HEK293 (cell line): ENCODE measurements around the gene COL17A1.

Experiments
- CTCF ChIA-PET: fragments of 350-600 bp; formaldehyde crosslinking; extraction: SDS; loops from one replicate; lab custom pipeline; 2021; ENCODE audit warnings: antibody characterized with exemption; lab: Yijun Ruan, JAX
- POLR2A ChIA-PET: fragments of 300-600 bp; formaldehyde crosslinking; extraction: SDS; loops from one replicate; lab custom pipeline; 2020; ENCODE audit warnings: antibody characterized with exemption, inconsistent platforms; lab: Yijun Ruan, JAX
- H3K27ac ChIP-seq: fragments of 200-500 bp; sonication (Bioruptor generic); 2 replicates; pipeline ENCODE4 v1.5.1; 2014; ENCODE audit warnings: low read depth, low read length, control low read depth, inconsistent platforms; ENCODE audit errors: extremely low read depth
- H3K36me3 ChIP-seq, 2 experiments: fragments of 200-500 bp in 1 of 2; sonication (Bioruptor generic) in 1 of 2; 1 replicate in 1 of 2; 2 replicates in 1 of 2; pipeline ENCODE4 v1.5.1; 2014 to 2017; ENCODE audit warnings: inconsistent platforms in 2 of 2, low read length in 2 of 2; ENCODE audit not compliant: control insufficient read depth in 2 of 2, insufficient read depth in 1 of 2
- H3K4me1 ChIP-seq: fragments of 200-500 bp; sonication (Bioruptor generic); 2 replicates; pipeline ENCODE4 v1.5.1; 2014; ENCODE audit warnings: mild to moderate bottlenecking, low read length, inconsistent platforms; ENCODE audit not compliant: control insufficient read depth, insufficient read depth
- H3K4me3 ChIP-seq: 2 replicates; pipeline ENCODE4 v1.5.1; 2011; ENCODE audit warnings: low read depth, mild to moderate bottlenecking, control low read depth, low read length, moderate library complexity
- H3K9me3 ChIP-seq: fragments of 200-500 bp; sonication (Bioruptor generic); 2 replicates; pipeline ENCODE4 v1.5.1; 2014; ENCODE audit warnings: low read depth, low read length, inconsistent platforms; ENCODE audit not compliant: control insufficient read depth, insufficient read depth
- GLI2 ChIP-seq: fragments of 450-650 bp; formaldehyde crosslinking; IDR thresholded peaks from 2 replicates; pipeline ENCODE4; 2017; ENCODE audit warnings: missing biosample characterization, missing genetic modification characterization, low read depth, borderline replicate concordance
- IKZF3 ChIP-seq: fragments of 450-650 bp; IDR thresholded peaks from 2 replicates; pipeline ENCODE4 v1.5.0; 2018; ENCODE audit warnings: missing biosample characterization, mild to moderate bottlenecking, missing genetic modification characterization, moderate library complexity
- KLF1 ChIP-seq: fragments of 450-650 bp; formaldehyde crosslinking; IDR thresholded peaks from 2 replicates; pipeline ENCODE4 v1.5.1; 2016; ENCODE audit warnings: missing biosample characterization, missing genetic modification characterization
- WT1 ChIP-seq: fragments of 450-650 bp; formaldehyde crosslinking; IDR thresholded peaks from 2 replicates; pipeline ENCODE4 v1.5.1; 2016; ENCODE audit warnings: missing biosample characterization, missing genetic modification characterization
- ZNF266 ChIP-seq: fragments of 450-650 bp; formaldehyde crosslinking; IDR thresholded peaks from 2 replicates; pipeline ENCODE4 v1.5.1; 2016; ENCODE audit warnings: missing biosample characterization, missing genetic modification characterization, low read depth
- ZNF311 ChIP-seq: fragments of 450-650 bp; formaldehyde crosslinking; IDR thresholded peaks from 2 replicates; pipeline ENCODE4 v1.5.1; 2017; ENCODE audit warnings: missing biosample characterization, missing genetic modification characterization, borderline replicate concordance
- ZNF426 ChIP-seq: fragments of 450-650 bp; formaldehyde crosslinking; IDR thresholded peaks from 2 replicates; pipeline ENCODE4 v1.5.1; 2017; ENCODE audit warnings: missing biosample characterization, missing genetic modification characterization, mild to moderate bottlenecking, inconsistent platforms, moderate library complexity
- ZNF433 ChIP-seq: fragments of 450-650 bp; formaldehyde crosslinking; IDR thresholded peaks from 2 replicates; pipeline ENCODE4 v1.5.1; 2016; ENCODE audit warnings: missing biosample characterization, missing genetic modification characterization, low read depth
- ZNF473 ChIP-seq: fragments of 450-650 bp; formaldehyde crosslinking; IDR thresholded peaks from 2 replicates; pipeline ENCODE4 v1.5.1; 2017; ENCODE audit warnings: missing biosample characterization, missing genetic modification characterization
- ZNF544 ChIP-seq: fragments of 450-650 bp; formaldehyde crosslinking; IDR thresholded peaks from 2 replicates; pipeline ENCODE4 v1.5.0; 2017; ENCODE audit warnings: missing biosample characterization, missing genetic modification characterization
- ZNF777 ChIP-seq: fragments of 450-650 bp; formaldehyde crosslinking; IDR thresholded peaks from 2 replicates; pipeline ENCODE4 v1.5.1; 2017; ENCODE audit warnings: missing biosample characterization, missing genetic modification characterization, borderline replicate concordance
- TF ChIP-seq, protein P1 (sequence below): fragments of 450-650 bp; formaldehyde crosslinking; IDR thresholded peaks from 2 replicates; pipeline ENCODE4 v1.5.1; 2017; ENCODE audit warnings: missing biosample characterization, missing genetic modification characterization
- TF ChIP-seq, protein P2 (sequence below): fragments of 450-650 bp; formaldehyde crosslinking; IDR thresholded peaks from 2 replicates; pipeline ENCODE4 v1.5.1; 2017; ENCODE audit warnings: missing biosample characterization, mild to moderate bottlenecking, missing genetic modification characterization, moderate library complexity
- TF ChIP-seq, protein P3 (sequence below): fragments of 450-650 bp; formaldehyde crosslinking; IDR thresholded peaks from 2 replicates; pipeline ENCODE4 v1.5.1; 2016; ENCODE audit warnings: missing biosample characterization, missing genetic modification characterization
- TF ChIP-seq, protein P4 (sequence below): fragments of 450-650 bp; formaldehyde crosslinking; IDR thresholded peaks from 2 replicates; pipeline ENCODE4 v1.5.1; 2017; ENCODE audit warnings: missing biosample characterization, missing genetic modification characterization
- TF ChIP-seq, protein P5 (sequence below): fragments of 450-650 bp; formaldehyde crosslinking; IDR thresholded peaks from 2 replicates; pipeline ENCODE4 v1.5.1; 2016; ENCODE audit warnings: missing biosample characterization, missing genetic modification characterization
- TF ChIP-seq, protein P6 (sequence below): fragments of 450-650 bp; formaldehyde crosslinking; IDR thresholded peaks from 2 replicates; pipeline ENCODE4 v1.5.1; 2016; ENCODE audit warnings: missing biosample characterization, missing genetic modification characterization

The COL17A1 gene

DNA sequence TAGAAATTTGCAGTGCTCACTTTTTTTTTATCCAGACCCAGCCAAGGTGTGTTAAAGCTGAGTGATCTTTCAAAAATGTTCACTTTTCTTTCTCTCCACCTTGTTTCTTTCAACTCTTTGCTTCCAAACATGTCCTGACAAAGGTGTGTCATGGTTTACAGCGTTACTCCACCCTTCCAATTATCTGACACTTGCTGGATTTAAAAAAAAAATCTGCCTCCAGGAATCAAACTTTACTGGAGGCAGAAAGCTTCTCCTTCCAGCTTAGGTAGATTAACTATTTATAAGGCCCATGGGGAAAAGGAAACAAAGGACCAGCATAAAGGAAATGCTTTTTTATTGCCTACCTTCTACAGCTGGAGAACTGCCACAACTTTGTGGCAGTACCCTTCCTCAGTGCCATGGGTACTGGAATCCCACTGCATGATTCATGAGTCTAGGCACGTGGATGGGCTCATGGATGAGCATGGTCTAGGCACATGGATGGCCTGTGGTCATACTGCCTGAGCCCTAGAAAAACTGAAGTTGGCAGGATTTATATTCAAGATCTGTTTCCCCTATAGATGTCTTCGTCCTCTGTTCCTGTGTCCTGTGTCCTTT lies at the start of gene COL17A1:
COL17A1 (minus strand) TSS at position 80 of the 600 bp plus-strand sequence. CDS start 5,207 bp downstream, outside the sequence.
- Histone ChIP-seq H3K4me3 (no peak within 1 kb of the TSS), H3K4me1 (peaks cover 9% of the 10 kb centered on the region; the same call in 1 of the 2 replicates), H3K27ac (no peak within 1 kb of the TSS), H3K9me3 (no peaks in the 10 kb centered on the region), H3K36me3 (no peaks in the 10 kb centered on the region)
- CTCF ChIA-PET, result no interaction called here
- 0 out of 2 replicates have a peak, but pooled peaks have one; percentile 20 for TF ChIP-seq KLF1 (tag by site-specific recombination)
- TF ChIP-seq, protein P1, sequence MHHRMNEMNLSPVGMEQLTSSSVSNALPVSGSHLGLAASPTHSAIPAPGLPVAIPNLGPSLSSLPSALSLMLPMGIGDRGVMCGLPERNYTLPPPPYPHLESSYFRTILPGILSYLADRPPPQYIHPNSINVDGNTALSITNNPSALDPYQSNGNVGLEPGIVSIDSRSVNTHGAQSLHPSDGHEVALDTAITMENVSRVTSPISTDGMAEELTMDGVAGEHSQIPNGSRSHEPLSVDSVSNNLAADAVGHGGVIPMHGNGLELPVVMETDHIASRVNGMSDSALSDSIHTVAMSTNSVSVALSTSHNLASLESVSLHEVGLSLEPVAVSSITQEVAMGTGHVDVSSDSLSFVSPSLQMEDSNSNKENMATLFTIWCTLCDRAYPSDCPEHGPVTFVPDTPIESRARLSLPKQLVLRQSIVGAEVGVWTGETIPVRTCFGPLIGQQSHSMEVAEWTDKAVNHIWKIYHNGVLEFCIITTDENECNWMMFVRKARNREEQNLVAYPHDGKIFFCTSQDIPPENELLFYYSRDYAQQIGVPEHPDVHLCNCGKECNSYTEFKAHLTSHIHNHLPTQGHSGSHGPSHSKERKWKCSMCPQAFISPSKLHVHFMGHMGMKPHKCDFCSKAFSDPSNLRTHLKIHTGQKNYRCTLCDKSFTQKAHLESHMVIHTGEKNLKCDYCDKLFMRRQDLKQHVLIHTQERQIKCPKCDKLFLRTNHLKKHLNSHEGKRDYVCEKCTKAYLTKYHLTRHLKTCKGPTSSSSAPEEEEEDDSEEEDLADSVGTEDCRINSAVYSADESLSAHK (tag by site-specific recombination), result no peak
- TF ChIP-seq ZNF777 (tag by site-specific recombination), result no peak
- TF ChIP-seq, protein P2, sequence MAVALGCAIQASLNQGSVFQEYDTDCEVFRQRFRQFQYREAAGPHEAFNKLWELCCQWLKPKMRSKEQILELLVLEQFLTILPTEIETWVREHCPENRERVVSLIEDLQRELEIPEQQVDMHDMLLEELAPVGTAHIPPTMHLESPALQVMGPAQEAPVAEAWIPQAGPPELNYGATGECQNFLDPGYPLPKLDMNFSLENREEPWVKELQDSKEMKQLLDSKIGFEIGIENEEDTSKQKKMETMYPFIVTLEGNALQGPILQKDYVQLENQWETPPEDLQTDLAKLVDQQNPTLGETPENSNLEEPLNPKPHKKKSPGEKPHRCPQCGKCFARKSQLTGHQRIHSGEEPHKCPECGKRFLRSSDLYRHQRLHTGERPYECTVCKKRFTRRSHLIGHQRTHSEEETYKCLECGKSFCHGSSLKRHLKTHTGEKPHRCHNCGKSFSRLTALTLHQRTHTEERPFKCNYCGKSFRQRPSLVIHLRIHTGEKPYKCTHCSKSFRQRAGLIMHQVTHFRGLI, result no peak
- TF ChIP-seq, protein P3, sequence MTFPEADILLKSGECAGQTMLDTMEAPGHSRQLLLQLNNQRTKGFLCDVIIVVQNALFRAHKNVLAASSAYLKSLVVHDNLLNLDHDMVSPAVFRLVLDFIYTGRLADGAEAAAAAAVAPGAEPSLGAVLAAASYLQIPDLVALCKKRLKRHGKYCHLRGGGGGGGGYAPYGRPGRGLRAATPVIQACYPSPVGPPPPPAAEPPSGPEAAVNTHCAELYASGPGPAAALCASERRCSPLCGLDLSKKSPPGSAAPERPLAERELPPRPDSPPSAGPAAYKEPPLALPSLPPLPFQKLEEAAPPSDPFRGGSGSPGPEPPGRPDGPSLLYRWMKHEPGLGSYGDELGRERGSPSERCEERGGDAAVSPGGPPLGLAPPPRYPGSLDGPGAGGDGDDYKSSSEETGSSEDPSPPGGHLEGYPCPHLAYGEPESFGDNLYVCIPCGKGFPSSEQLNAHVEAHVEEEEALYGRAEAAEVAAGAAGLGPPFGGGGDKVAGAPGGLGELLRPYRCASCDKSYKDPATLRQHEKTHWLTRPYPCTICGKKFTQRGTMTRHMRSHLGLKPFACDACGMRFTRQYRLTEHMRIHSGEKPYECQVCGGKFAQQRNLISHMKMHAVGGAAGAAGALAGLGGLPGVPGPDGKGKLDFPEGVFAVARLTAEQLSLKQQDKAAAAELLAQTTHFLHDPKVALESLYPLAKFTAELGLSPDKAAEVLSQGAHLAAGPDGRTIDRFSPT (tag by site-specific recombination), result no peak
- TF ChIP-seq, protein P4, sequence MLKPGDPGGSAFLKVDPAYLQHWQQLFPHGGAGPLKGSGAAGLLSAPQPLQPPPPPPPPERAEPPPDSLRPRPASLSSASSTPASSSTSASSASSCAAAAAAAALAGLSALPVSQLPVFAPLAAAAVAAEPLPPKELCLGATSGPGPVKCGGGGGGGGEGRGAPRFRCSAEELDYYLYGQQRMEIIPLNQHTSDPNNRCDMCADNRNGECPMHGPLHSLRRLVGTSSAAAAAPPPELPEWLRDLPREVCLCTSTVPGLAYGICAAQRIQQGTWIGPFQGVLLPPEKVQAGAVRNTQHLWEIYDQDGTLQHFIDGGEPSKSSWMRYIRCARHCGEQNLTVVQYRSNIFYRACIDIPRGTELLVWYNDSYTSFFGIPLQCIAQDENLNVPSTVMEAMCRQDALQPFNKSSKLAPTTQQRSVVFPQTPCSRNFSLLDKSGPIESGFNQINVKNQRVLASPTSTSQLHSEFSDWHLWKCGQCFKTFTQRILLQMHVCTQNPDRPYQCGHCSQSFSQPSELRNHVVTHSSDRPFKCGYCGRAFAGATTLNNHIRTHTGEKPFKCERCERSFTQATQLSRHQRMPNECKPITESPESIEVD, result 0 out of 2 replicates have a peak, but pooled peaks have one; percentile 26
- no peak for TF ChIP-seq ZNF266 (tag by site-specific recombination)
- POLR2A ChIA-PET, result no interaction called here

DNA sequence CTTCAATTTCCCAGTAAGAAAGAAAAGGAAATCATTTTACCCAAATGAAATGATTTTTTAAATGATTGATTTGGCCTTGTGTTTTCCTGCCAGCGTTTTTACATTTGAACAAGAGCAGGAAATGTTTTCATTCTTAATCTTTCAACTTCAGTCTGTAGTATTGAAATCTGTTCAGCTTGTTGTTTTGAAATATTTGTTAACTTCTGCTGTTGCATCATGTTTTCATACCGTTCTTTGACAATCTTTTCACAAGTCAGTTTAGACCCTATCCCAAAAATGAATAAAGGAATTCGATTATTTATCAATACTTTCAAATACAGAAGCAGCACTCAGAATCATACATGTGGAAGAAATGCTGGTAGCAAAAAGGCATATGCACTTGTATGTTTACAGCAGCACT lies 44.4 kb upstream of the COL17A1 start:
- Histone ChIP-seq H3K27ac (no peak overlapping the region), H3K4me1 (no peaks in the 10 kb centered on the region), H3K36me3 (peaks cover 5% of the 10 kb centered on the region in 2 experiments; a peak in 2 of 3 replicates), H3K9me3 (no peaks in the 10 kb centered on the region), H3K4me3 (no peak overlapping the region)
- no peak for TF ChIP-seq IKZF3 (tag by site-specific recombination)
- no peak for TF ChIP-seq WT1 (tag by site-specific recombination)
- no peak for TF ChIP-seq ZNF544 (tag by site-specific recombination)
- no peak for TF ChIP-seq ZNF473 (tag by site-specific recombination)
- TF ChIP-seq GLI2 (tag by site-specific recombination), result no peak
- TF ChIP-seq, protein P5, sequence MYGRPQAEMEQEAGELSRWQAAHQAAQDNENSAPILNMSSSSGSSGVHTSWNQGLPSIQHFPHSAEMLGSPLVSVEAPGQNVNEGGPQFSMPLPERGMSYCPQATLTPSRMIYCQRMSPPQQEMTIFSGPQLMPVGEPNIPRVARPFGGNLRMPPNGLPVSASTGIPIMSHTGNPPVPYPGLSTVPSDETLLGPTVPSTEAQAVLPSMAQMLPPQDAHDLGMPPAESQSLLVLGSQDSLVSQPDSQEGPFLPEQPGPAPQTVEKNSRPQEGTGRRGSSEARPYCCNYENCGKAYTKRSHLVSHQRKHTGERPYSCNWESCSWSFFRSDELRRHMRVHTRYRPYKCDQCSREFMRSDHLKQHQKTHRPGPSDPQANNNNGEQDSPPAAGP (tag by site-specific recombination), result no peak
- no peak for TF ChIP-seq ZNF433 (tag by site-specific recombination)
- TF ChIP-seq ZNF426, result no peak
- TF ChIP-seq, protein P6, sequence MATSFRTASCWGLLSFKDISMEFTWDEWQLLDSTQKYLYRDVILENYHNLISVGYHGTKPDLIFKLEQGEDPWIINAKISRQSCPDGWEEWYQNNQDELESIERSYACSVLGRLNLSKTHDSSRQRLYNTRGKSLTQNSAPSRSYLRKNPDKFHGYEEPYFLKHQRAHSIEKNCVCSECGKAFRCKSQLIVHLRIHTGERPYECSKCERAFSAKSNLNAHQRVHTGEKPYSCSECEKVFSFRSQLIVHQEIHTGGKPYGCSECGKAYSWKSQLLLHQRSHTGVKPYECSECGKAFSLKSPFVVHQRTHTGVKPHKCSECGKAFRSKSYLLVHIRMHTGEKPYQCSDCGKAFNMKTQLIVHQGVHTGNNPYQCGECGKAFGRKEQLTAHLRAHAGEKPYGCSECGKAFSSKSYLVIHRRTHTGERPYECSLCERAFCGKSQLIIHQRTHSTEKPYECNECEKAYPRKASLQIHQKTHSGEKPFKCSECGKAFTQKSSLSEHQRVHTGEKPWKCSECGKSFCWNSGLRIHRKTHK, result no peak
- no peak for TF ChIP-seq ZNF311
- CTCF ChIA-PET, result no interaction called here
- POLR2A ChIA-PET, result no interaction called here
